RKO (cell line): ENCODE measurements around the gene SNW1.
A peak's percentile ranks its signal among the peaks of the same experiment; 100 is the strongest.
"Not testable (repeated sequence)": the region's sequence is repeated elsewhere in the genome, so short reads cannot be mapped to it uniquely, and the experiment has no call there.

Experiments
- DNase-seq: peaks from one replicate; pipeline ENCODE4 v3.0.0-alpha.2; 2016; ENCODE audit warnings: low spot score

The SNW1 gene

DNA sequence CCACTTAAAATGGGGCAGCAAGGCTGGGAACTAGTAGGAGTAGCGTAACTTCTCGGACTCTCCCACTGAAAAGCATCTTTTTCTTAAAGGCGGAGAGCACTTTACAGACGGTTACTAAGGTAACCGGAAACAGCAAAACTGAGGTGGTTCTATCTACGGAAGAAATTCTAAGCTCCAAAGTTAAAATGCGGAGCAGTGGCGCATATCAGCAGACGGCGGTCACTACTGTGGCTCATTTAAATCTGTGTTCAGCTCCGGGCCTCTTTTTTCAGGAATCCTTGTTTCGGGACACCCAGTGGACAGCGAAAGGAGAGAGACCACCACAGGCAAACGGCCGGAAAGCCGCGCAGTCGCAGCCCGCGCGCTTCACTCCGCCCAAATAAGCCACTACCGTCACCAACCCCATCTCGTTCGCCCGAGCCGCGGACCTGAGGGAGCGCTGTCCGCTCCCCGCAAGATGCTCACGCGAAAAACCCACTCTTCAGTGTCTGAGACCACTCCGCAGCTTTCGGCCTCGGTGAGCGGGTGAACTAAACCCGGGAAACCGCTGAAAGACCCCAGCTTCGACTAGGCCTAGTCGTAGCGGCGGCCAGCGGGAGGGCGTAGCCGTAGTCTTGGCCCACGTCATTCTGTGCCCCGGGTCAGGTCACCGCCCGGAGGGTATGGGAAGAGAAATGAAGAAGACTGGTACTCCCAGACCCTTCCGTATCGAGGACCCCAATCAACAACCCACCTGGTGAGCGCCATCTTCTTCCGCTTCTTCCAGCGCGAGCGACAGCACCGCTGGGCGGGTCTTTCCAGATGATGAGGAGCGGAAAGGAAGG lies at the start of gene SNW1:
TSS of gene SNW1 (minus strand) at position 776 of the 824 bp plus-strand sequence. CDS start at position 747, 29 bp downstream.
- peak; percentile 71 for DNase-seq

DNA sequence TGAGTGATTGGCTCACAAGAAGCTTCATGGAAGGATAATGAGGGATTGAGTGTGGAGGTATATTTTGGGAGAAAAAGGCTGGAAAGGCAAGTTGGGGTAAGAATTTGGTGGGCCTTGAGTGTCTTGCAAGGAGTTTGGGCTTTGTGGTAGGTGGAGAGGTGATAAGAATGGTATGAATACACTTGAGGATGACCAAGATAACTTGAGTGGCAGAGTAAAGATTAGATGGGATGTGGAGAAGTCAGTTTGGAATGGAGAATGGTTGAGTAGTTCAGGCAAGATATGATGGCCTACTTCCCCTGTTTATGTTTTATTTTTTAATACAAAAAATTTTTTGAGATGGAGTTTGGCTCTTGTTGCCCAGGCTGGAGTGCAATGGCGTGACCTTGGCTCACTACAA lies 48.1 kb upstream of the SNW1 start:
- DNase-seq, result no peak

DNA sequence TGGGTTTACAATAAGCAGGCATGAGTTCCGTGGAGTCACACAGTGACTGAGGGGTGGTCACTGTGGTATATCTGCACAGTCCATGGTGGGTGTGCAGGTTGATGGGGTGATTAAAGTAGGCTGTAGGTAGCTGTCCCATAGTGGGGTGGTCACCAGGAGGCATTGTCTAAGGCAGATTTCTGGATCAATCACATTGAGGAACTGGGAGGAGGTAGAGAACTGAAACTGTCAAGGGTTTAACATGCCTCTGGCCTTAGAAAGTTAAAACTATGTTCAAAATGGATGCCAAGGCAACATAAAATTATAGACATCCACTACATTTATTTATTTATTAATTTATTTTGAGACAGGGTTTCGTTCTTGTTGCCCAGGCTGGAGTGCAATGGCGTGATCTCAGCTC lies 47.3 kb upstream of the SNW1 start:
- DNase-seq, result no peak

DNA sequence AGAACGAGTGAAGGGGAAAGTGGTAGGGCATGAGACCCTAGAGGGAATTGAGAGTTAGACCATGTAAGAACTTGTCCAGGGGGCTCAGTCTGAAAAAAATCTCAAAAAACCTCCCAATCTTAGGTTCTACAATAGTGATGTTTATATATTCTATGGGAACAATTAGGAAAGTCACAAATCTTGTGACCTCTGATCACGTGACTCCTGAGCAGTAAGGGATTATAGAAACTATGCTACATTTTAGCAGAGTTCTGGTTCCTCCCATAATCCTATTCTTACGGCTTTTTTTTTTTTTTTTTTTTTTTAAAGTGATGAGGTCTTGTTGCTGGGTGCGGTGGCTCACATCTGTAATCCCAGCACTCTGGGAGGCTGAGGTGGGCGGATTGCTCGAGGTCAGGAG lies 44.8 kb upstream of the SNW1 start:
- DNase-seq, result no peak

DNA sequence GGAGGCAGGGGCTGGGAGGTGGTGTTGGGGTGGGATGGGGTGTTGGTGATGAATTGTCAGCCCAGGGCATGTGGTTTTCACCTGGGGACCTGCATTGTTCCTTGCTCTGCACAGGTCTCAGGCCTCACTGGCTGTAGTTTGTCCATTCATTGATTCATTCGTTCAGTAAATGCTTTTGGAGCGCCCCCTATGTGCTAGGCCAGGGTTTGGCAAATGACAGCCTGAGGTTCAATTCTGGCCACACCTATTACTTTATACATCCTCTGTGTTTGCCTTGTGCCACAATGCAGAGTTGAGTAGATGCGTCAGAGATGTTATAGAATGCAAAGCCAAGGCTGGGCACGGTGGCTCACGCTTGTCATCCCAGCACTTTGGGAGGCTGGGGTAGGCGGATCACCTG lies 43.6 kb upstream of the SNW1 start:
- no peak for DNase-seq

DNA sequence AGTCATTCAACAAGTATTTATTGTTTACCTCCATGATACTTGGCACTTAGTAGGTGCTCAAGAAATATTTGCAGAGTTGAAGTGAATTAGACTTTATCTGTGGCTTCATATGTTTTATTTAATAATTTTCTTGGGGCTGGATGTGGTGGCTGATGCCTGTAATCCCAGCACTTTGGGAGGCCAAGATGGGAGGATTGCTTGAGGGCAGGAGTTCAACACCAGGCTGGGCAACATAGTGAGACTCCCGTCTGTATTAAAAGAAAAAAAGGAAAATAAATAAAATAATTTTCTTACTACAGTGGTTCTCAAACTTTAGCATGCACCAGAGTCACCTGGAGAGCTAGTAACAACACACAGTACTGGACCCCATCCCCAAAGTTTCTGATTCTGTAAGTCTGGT lies 39.9 kb upstream of the SNW1 start:
- DNase-seq, result no peak

DNA sequence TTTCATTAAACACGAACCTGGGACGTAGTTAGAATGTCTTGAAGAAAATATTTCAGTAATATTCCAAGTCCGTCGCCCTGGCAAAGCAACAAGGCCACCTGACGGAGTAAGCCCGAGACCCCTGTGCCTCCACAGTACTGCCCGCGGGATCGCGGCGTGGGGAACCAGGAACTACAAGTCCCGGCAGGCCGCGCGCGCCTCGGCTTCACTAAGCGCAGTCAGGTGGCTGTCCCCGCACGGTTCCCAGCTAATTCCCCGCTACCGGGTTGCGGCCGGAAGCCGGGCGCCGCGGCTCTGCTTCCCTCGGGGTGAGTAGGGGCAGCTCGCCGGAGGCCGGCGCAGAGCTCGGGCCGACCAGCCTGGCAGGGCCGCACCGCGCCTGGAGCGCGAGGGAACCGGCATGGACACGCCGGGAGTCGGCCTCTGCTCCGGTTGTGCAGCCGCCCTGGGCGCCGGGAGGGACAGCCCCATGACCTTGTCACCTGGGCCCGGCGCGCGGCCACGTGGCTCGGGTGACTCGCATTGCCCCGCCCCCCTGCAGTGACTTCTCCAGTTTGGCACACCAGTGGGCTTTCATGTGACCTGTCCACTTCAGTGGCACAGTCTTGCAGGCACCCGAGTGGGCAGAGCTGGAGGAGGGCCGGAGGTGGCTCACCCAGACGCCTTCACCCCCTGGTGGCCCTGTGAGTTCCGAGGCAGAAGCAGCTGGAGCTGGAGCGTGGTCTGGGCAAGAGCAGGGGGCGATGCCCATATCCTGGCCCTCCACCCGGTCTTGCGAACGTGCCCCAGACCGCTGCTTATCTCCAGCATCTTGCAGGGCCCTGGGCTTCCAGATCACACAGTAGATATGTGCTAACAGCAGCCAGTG lies 39.1 kb upstream of the SNW1 start, which contains the start of gene ADCK1:
TSS of gene ADCK1 (plus strand) at position 247 of the 868 bp plus-strand sequence. CDS start 18,870 bp downstream, outside the sequence.
- DNase-seq, result peak; percentile 85

DNA sequence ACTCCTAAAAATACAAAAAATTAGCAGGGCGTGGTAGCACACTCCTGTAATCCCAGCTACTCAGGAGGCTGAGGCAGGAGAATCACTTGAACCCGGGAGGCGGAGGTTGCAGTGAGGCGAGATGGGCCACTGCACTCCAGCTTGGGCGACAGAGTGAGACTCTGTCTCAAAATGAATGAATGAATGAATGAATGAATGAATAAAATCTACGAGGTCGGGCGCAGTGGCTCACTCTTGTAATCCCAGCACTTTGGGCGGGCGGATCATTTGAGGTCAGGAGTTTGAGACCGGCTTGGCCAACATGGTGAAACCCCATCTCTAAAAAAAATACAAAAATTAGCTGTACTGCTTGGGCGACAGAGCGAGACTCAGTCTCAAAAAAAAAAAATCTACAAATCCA lies 38.5 kb upstream of the SNW1 start:
- DNase-seq, result not testable (repeated sequence)

DNA sequence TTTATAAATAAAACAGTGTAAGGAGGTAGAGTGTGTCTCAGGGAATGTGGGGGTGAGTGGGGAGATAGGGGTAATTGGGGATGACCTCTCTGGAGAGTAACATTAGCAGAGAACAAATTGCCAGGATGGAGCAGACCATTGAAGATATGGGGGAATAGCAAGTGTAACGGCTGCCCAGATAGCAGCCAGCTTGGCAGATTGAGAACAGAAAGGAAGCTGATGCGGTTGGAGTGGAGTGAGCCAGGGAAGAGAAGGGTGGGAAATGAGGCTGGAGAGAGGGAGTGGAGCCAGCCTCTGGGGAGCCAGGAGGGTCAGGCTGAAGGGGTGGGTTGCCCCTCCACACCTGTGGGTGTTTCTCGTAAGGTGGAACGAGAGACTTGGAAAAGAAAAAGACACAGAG lies 33.4 kb upstream of the SNW1 start:
- no peak for DNase-seq

DNA sequence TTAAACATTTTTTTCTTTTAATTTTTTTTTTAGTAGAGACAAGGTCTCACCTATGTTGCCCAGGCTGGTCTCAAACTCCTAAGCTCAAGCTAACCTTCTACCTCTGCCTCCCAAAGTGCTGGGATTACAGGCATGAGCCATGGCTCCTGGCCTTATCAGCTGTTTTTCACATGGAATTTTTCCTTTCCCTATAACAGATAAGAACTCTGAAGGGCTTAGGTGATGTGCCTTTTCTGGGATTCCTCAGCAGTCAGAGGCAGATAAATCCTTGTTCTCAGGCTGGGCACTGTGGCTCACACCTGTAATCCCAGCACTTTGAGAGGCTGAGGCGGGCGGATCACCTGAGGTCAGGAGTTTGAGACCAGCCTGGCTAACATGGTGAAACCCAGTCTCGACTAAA lies 32.3 kb upstream of the SNW1 start:
- not testable (repeated sequence) for DNase-seq

DNA sequence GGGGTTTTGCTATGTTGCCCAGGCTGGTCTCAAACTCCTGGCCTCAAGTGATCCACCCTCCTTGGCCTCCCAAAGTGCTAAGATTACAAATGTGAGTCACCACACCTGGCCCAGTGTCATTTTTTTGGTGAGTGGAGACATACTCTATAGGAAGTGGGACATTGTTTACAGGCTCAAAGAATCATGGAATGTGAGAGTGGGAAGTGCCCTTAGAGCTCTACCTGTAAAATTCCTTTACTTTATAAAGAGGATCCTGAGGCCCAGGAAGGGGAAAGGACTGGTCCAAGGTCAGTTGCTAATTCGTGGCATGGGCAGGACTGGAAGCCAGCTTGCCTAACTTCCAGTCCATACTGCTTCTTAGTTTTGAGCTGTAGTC lies 30.3 kb upstream of the SNW1 start:
- no peak for DNase-seq

DNA sequence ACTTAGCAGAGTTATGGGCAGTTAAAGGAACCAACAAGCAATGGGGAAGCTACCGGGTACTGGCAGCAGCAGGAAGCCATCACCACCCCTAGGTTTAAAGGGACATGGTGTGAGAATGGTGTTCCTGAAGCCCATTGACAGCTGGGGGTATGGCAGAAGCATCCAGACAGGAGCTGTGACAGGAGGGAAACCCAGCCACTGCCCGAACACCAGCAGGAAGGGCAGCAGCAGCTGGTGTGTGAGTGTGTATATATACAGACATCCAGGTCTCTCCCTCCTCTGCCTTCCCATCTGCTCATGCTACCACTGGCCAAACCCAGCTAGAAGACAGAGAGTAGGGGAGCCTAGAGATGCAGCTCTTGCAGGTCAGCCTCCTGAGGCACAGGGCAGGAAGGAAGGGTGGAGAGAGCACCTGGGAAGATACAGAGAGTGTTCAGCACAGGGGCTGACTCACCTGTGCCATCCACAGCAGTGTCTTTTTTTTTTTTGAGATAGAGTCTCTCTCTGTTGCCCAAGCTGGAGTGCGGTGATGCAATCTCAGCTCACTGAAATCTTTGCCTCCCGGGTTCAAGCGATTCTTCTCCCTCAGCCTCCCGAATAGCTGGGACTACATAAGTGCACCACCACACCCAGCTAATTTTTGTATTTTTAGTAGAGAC lies 29.7 kb upstream of the SNW1 start:
- DNase-seq, result no peak

DNA sequence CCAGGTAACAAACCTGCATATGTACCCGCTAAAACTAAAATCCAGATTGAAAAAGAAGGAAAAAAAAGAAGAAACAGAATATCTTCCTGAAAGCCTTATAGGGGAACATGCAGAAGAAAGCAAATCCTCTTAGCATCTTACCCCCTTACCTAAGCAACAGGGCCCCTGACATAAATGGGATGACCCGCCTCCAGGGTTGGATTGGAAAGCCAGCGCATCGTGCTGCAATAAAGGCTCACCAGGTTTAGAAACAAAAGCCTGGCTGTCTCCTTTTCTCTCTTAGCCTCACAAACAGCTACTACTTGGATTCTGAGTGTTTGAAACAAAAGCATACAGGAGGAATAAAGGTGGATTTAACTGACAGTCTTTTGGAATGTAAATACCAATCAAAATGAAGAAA lies 25.2 kb upstream of the SNW1 start:
- DNase-seq, result no peak

DNA sequence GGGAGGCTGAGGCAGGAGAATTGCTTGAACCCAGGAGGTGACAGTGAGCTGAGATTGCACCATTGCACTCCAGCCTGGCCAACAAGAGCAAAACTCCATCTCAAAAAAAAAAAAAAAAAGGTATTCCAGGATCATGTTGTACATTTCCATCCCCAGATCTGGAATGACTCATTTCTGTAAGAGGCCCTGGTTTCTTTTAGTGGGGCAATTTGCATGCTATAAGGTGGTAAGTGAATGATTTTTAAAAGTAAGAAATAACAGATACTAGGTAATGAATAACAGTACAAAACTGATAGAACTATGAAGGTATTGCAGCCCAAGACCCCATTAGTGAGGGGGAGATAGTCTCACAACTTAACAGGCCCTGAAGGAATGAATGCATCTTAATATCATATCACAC lies 21.2 kb upstream of the SNW1 start:
- no peak for DNase-seq

DNA sequence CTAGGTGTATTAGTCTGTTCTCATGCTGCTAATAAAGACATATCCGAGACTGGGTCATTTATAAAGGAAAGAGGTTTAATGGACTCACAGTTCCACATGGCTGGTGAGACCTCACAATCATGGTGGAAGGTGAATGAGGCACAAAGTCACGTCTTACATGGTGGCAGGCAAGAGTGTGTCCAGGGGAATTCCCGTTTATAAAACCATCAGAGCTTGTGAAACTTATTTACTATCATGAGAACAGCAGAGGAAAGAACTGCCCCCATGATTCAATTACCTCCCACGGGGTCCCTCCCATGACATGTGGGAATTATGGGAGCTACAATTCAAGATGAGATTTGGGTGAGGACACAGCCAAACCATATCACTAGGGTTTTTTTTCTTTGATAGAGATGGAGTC lies 13.0 kb upstream of the SNW1 start:
- DNase-seq, result not testable (repeated sequence)

DNA sequence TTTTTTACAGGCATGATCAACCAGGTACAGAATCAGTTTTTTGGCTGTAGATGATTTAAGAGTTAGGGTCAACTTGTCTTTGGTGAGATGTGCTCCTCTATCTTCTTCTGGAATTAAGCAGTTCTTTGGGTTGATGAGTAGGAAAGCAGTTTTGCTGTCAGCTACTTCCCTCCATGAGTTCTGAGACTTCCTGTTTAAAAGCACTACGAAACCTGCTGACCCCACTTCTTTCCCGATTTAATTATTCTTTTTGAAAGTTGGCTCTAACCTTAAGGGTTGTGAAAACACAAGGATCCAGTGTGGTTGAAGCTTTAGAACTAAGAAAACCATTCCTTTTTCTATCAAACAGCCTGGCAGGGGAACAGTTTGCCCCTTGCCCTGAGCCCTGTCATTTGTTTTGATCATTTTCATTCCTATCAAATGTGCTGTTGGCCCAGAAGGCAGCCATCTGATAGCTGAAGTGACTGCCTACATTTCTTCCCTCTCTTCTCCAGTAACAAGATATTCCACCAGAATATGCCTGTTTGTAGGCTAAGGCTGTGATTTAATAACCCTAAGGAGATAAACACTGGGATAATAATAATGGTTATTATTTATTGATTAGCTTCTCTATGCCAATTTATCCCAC lies 7.6 kb upstream of the SNW1 start:
- DNase-seq, result not testable (repeated sequence)

DNA sequence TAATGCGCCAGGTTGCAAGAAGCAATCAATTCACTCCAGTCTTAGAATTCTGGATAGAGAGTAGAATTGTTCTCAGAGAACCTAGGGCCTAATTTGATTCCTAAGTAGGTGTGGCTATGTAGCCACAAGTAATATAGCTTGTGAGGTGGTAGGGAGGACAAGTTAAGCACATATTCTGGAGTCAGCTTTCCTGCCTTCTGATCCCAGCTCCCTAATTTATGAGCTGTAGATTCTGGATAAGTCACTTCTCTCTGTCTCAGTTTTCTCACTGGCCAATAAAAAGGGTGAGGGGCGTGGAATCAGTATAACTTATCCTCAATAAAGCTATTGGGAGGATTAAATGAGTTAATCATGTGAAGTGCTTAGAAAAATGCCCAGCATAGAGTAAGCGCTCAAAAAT lies 3.0 kb upstream of the SNW1 start:
- DNase-seq, result no peak

DNA sequence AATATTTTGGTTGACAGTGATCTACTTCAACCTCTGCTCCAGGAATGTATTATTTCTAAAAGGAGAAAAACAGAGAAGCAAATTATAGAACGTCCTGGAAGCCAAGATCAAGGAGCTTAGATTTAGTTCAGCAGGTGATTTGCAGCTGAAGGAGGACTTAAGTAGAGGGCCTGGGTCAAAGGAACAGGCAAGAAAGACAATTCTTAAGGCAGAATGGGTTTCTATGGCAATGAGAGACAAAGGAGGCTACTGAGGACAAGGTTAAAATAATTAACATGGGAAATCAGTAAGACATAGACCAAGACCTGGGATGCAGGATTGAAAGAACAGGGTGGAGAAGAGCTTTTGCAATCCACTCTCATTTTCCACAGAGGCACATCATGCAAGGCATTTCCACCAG lies 2.4 kb upstream of the SNW1 start:
- no peak for DNase-seq

DNA sequence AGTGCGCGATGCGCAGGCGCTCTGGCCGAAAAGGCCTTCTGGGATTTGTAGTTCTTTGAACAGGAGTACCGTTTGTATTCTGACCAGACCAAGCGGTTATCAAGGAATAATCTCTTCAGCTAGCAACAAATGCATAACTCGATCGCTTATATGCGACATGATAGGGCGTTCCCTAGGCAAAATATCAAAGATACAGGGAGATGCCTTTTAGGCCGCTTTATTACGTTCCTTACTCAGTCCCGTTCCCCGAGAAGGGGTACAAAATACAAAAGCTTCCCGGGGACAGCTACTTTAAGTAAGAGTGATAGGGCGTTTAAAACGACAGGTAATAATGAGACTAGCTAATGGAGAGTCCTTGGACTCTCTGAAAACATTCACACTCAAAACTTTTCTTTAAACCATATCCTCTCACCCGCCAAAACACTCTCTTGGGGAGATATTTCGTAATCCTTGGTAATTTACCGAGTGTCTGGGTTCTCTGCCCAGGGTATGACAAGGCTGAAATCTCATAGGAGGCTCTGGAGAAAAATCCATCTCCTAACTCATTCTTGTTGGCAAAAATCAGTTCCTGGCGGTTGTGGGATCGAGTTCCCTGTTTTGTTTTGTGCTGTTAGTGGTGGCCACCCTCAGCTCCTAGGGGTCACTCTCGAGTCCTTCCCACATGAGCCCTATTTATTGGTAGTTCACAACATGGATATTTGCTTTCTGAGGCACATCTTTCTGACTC lies 412 bp upstream of the SNW1 start:
- peak; percentile 97 for DNase-seq

DNA sequence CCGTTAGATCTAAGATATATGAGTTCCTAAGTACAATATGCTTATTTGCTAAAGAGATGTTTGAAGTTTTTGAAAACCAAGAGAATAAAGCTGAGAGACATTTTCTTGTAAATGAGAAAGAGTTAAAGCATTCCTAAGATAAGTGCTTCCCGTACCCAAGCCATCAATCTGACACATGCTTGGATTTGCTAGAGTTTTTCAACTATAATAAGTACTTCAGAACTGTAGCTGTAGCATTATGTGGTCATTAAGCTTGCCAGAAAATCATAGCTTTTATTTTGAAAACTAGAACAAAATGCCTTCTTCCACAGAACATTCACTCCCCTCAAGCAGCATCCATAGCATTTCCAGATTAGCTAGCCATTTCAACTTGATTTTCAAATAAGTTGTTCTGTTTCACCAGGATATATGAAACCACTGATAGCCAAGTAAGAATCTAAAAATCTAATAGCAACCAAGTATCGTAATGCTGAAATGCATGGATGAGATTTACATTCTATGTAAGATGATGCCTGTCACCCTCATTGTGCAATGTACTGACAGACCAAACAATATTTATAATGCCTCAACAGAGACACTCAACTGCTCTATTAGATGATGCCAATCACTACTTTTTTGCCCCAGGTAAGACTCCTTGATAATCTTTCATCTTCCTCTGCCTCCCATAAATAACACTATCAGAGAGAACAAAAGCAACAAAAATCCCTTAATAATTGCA lies 8.0 kb downstream of the SNW1 start:
- DNase-seq, result no peak

DNA sequence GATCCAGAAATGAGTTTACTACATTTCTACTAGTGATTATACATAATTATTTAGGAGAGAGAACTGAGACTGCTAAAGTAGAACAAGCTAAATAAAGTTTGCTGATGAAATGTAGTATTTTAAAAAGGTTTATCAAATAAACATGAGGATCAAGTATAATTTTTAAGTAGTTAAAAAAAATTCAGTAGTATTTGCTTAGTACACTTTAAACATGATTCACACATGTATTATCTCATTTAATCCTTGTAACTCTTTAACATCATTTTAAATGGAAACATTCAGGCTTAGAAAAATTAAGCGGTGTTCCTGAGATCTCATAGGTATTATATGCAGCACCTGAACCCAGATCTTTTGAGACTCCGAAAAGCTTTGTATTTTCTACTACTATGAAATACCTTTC lies 8.7 kb downstream of the SNW1 start:
- DNase-seq, result no peak
